Stimulated activated CD8-positive, alpha-beta memory T cell treated with anti-CD3 and anti-CD28 coated beads, Interleukin-2, amount 100 ng/mL, for 1 hour (primary cell): Measurements from ENCODE around the gene NEK1.
"Not testable (repeated sequence)": the region's sequence is repeated elsewhere in the genome, so short reads cannot be mapped to it uniquely, and the experiment has no call there.

Source experiments
- DNase-seq, 2 donors: peaks; one replicate each; pipeline ENCODE4 v3.0.0-alpha.2; 2020; ENCODE audit warnings: low read depth in 2 of 2

Gene NEK1

GRCh38 chr4:169626331-169627282 is 14.2 kb upstream of the NEK1 start:
- no peak for DNase-seq

GRCh38 chr4:169625886-169626285 is 13.5 kb upstream of the NEK1 start:
- no peak for DNase-seq

GRCh38 chr4:169624012-169624411 is 11.6 kb upstream of the NEK1 start:
- DNase-seq, result not testable (repeated sequence)

DNA sequence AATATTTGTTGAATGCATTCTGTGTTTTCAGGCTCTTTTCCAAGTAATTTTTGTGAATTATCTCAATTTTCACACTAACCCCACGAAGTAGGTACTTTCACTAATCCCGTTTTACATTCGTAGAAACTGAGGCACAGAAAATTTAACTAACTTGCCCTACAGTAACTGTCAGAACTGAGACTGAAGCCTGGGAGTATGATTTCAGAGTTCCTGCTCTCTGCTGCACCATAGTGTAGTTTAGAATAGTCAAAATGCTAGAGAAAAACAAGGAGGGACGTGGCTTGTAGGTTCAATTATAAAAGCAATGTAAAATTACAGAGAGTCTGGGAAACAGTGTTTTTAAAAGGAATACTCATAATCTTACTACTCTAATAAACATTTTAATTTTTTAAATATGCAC is 10.2 kb upstream of the NEK1 start:
- no peak for DNase-seq

- no peak for DNase-seq
Observed at GRCh38 chr4:169621731-169622492, 9.5 kb upstream of the NEK1 start.

- DNase-seq, result no peak
Observed at GRCh38 chr4:169620880-169621248, 8.5 kb upstream of the NEK1 start.

- DNase-seq, result peak; percentile 81
Observed at GRCh38 chr4:169619958-169620879, 7.8 kb upstream of the NEK1 start, which contains the start of gene CLCN3. TSS of gene CLCN3 (plus strand) at chr4:169620578. CDS start at chr4:169635929, 15,351 bp downstream.

DNA sequence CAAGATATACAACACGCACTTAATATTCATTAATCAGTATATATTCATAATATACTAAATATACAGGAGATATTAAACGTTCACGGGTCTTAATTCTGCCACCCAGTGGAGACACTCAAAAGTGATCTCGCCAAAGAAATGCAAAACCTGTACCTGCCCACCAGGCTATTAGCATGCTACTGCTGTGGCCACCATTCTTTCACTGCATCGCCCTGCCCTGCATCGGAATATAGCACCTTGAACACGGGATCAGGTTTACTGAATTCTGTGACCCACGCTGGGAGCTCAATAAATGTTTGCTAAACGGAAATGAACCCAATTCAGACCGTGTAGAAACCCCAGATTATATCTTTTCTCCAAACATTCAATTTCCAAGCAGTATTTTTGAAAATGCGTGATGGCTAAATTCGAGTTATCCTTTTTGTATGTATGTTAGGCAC is 7.2 kb upstream of the NEK1 start:
- DNase-seq, result peak in 1 of 2 donors; percentile 28

- DNase-seq, result no peak
Observed at GRCh38 chr4:169618986-169619385, 6.6 kb upstream of the NEK1 start.

DNA sequence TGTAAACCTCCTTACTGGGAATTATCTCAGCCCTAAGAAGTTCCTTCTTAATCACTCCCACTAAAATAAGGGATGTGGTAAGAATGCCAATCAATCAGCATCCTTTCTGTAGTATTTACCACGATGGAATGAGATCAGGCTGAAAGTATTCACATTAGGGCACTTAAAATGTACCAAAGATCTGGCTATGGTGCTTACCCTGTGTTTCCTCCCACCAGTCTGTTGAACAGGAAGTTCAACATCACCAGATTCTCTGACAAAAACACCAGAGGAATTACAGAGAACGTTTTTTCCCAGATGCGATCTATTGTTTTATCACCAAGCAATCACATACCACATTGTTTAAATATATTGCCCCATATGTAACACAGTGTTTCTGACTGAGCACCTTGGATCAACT is 5.9 kb upstream of the NEK1 start:
- DNase-seq, result no peak

DNA sequence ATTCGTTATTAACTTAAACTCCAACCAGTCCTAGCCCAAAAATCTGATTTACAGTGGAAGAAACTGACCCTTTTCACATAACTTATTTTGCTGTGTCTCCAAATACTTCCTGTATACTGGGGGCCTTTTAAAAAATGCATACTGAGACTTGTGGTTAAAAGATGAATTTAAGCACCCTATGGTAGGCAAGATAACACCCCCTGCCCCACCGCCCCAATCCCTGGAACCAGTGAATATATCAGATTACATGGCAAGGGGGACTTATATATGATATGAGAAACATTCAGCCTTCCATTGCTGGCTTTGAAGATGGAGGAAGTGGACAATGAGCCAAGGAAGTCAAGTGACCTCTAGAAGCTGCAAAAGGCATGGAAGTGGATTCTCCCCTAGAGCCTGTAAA is 4.9 kb upstream of the NEK1 start:
- no peak for DNase-seq

DNA sequence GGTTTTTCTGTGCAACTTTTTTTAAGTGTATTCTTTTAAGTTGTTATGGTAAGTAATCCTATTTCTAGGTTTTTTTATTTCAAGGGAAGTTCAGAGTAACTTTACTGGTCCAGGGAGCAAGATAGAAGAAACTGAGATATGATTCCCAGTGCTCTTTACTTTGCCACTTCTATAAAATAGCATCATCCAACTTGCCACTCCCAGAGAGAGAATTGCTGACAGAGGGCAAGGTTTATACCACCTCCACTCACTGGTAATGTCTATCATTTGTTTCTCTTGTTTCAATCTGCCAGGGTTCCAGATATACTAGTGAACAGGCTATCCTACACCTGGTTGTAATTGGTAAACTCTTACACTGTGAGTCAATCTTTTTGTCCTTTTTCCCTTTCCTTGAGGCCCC is 4.5 kb upstream of the NEK1 start:
- no peak for DNase-seq

DNA sequence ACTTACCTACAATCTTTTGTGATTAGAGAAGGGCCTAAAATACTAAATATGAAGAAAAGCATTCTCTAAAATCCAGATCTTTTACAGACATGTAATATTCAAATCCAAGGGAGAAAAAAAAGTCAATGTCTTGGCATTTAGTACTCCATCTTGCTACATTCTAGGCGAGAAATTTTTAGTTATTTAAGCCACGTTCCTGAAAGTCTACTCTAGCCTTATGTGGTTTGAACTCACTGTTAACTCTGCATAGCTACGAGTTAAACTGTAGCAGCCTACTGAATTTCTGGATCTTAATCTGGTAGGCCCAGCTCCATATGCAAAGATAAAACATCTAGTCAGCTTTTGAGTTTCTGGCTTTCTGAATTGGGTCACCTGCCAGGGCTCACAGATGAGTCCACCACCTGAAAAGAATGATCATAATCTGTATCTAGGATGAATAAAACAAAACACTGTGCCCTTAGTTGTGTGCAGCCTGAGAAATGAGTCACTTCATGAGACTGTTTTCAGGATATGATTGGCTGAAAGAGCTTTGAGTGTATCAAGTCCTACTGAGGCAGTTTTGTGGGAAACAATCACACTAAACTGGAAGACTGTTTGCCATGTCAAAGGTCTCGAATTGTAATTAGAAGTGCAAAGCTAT is 3.2 kb upstream of the NEK1 start:
- DNase-seq, result no peak

DNA sequence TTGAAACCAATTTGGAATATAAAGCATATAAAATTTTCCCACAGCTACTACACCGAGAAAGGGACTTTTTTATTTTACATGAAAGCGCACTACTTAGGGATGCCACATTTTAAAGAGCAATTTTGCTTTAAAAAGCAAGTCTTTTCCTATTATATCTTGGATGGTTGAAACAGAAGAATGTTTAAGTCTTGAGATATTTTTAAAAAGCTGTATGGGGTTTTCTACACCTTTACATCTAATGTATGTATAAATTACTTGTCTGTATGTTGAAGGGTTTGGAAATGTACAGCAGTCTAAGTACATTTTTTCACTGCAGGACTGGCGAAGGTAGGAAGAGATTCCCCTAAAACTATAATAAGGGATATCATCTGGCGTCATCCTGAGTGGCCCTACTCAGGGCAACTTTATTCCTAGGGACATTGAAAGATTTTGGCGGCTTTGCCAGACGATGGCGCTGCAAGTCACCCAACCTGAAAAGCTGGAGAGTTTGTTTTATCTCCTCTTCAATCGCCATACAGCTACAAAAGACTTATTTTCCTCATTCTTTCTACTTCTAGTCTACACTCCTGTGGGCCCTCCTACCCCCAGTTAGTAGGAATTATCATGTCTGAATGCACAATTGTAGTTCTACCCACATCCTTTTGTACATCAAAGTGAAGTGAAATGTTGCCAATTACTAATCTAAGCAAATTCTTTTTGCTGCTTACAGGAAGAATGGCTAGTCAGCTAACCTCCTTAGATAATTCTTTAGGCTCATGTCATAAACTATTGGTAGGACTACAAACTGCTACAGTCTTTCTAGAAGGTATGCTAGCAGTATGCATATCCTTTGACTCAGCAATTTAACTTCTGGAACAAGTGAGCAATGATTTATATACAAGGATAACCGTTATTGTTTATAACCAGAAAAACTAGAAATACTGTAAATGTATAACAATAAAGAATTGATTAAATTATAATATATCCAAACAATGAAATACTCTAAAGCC is 782 bp upstream of the NEK1 start:
- peak in 1 of 2 donors; percentile 56 for DNase-seq

- no peak for DNase-seq
Observed at GRCh38 chr4:169611157-169611556, 1.2 kb downstream of the NEK1 start.

DNA sequence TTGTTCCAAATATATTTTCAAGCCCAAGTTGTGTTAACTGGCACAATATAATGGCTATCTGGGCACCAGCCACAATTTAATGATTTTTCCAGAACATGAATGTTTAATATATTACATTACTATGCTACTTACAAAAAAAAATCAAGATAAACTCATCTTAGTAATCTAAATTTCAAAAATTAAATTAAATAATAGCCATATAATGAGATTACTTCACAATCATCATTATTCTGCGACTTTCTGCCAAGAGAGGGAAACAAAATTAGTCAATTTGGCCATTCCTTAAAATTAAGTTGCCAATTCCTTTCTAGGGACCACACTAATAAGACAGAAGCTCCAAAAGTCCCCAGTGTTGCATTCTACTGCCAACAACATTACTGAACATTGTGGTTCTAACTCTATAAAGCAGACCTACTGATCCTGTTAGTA is 7.5 kb downstream of the NEK1 start:
- DNase-seq, result no peak

- DNase-seq, result no peak
Observed at GRCh38 chr4:169604131-169604900, 8.1 kb downstream of the NEK1 start.

- DNase-seq, result no peak
Observed at GRCh38 chr4:169603312-169603711, 9.1 kb downstream of the NEK1 start.
